Measurements from ENCODE around the gene TSTD1.
"Not testable (repeated sequence)": the region's sequence is repeated elsewhere in the genome, so short reads cannot be mapped to it uniquely, and the experiment has no call there.

Gene TSTD1

GRCh38 chr1:160997323-160998038 lies 41.3 kb downstream of the TSTD1 start:
- peak; percentile 52 for FAIRE-seq
- peak; percentile 42 for DNase-seq (ENCODE audit: insufficient read length, low spot score)
- TF ChIP-seq POLR2A (IDR thresholded peaks at IDR 0.05; ENCODE audit: low read depth, low read length) (no peak), SPI1 (IDR thresholded peaks at IDR 0.05; ENCODE audit: low read depth, low read length) (no peak), POU2F2 (IDR thresholded peaks at IDR 0.05; ENCODE audit: low read depth, low read length) (0 out of 2 replicates have a peak, but pooled peaks have one; percentile 20), POLR2AphosphoS5 (IDR thresholded peaks at IDR 0.05; ENCODE audit: low read depth, low read length) (no peak), TAF1 (IDR thresholded peaks at IDR 0.05; ENCODE audit: low read depth, low read length) (no peak), PAX5 (IDR thresholded peaks at IDR 0.05; ENCODE audit: insufficient read depth, low read length, severe bottlenecking) (no peak)

DNA sequence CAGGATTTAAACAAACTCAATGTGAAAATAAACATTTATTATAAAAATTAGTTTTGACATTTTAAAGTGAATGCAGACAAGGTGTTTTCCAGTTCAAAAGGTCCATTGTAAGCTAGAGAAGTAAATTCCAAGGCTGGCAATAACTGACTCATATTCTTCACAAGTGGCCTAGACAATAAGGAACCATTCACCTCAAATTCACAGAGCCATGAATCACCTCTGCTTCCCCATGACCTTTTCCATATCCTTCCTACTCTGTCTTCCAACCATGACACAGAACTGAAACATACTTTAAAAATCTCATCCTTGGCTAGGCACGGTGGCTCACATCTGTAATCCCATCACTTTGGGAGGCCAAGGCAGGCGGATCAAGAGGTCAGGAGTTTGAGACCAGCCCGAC lies 42.6 kb downstream of the TSTD1 start:
- TF ChIP-seq POLR2AphosphoS5 (IDR thresholded peaks at IDR 0.05; ENCODE audit: low read depth, low read length) (no peak), SPI1 (IDR thresholded peaks at IDR 0.05; ENCODE audit: low read depth, low read length) (no peak), TAF1 (IDR thresholded peaks at IDR 0.05; ENCODE audit: low read depth, low read length) (no peak), POLR2A (IDR thresholded peaks at IDR 0.05; ENCODE audit: low read depth, low read length) (no peak), PAX5 (IDR thresholded peaks at IDR 0.05; ENCODE audit: insufficient read depth, low read length, severe bottlenecking) (no peak), POU2F2 (IDR thresholded peaks at IDR 0.05; ENCODE audit: low read depth, low read length) (no peak)
- no peak for FAIRE-seq
- no peak for DNase-seq (ENCODE audit: insufficient read length, low spot score)

DNA sequence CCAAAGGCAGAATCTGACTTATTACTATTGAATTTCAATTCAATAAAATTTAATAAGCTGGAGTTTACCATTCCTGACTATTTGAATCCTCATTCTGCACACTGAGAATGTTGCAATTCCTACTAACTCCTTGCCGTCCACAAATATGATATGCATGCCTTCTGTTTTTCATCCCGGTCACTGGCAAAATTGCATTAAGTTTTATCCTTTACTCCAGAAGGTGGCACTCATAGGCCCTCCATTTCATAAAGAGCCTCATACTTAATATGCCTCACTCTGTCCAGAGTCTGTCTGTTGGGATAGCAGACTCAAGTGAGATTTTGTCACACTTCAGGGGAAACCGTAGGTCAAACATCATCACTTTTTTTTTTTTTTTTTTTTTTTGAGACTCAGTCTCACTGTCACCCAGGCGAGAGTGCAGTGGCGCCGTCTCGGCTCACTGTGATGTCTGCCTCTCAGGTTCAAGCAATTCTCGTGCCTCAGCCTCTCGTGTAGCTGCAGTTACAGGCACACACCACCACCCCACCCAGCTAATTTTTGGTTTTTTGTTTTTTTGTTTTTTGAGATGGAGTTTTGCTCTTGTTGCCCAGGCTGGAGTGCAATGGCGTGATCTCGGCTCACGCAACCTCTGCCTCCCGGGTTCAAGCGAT lies 45.1 kb downstream of the TSTD1 start:
- DNase-seq (ENCODE audit: insufficient read length, low spot score) (no peak), FAIRE-seq (no peak)
- TF ChIP-seq PAX5 (IDR thresholded peaks at IDR 0.05; ENCODE audit: insufficient read depth, low read length, severe bottlenecking) = no peak
- no peak for TF ChIP-seq POLR2AphosphoS5 (IDR thresholded peaks at IDR 0.05; ENCODE audit: low read depth, low read length)
- no peak for TF ChIP-seq POLR2A (IDR thresholded peaks at IDR 0.05; ENCODE audit: low read depth, low read length)
- no peak for TF ChIP-seq POU2F2 (IDR thresholded peaks at IDR 0.05; ENCODE audit: low read depth, low read length)
- TF ChIP-seq TAF1 (IDR thresholded peaks at IDR 0.05; ENCODE audit: low read depth, low read length) = no peak
- no peak for TF ChIP-seq SPI1 (IDR thresholded peaks at IDR 0.05; ENCODE audit: low read depth, low read length)

DNA sequence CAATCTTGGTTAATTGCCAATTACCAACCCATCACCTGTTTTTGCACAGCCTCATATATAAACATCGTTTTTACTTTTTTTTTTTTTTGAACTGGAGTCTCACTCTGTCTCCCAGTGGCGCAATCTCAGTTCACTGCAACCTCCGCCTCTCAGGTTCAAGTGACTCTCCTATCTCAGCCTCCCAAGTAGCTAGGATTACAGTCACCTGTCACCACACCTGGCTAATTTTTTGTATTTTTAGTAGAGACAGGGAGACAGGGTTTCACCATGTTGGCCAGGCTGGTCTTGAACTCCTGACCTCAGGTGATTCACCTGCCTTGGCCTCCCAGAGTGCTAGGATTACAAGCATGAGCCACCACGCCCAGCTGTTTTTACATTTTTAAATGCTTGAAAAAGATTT lies 46.7 kb downstream of the TSTD1 start:
- FAIRE-seq; DNase-seq (ENCODE audit: insufficient read length, low spot score): not testable (repeated sequence)

Data from GM12891 (cell line).